Keratinocyte (primary cell): ENCODE results near the gene PRKAR1B. TPM values are rescaled to one million over a fixed set of nuclear protein-coding genes. Genes with fewer than 3 reads are reported as not detected.

ENCODE experiments used
- DNase-seq: peaks from one replicate; pipeline ENCODE4 v3.0.0-alpha.2; 2011; ENCODE audit warnings: low read depth, missing footprints, low spot score
- FAIRE-seq: peaks from 2 replicates; lab custom pipeline; 2011; peaks lifted over from hg19 to GRCh38; lab: Jason Lieb, UNC
- H2AFZ ChIP-seq: 2 replicates; pipeline ENCODE4 v1.6.0; 2012; ENCODE audit warnings: low read length, control low read depth, inconsistent platforms; ENCODE audit not compliant: control insufficient read depth
- H3K27ac ChIP-seq: 2 replicates; pipeline ENCODE4 v1.5.1; 2011; ENCODE audit warnings: low read length; ENCODE audit not compliant: control insufficient read depth, insufficient read depth
- H3K27me3 ChIP-seq: 3 replicates; pipeline ENCODE4 v1.6.0; 2011; ENCODE audit warnings: low read length; ENCODE audit not compliant: control insufficient read depth, insufficient read depth; ENCODE audit errors: extremely low read depth
- H3K36me3 ChIP-seq, 2 experiments: 2 replicates in 1 of 2; 3 replicates in 1 of 2; pipeline ENCODE4 v1.5.1; 2011; ENCODE audit warnings: low read length in 2 of 2, mild to moderate bottlenecking in 1 of 2; ENCODE audit not compliant: control insufficient read depth in 2 of 2, insufficient read depth in 2 of 2; ENCODE audit errors: extremely low read depth in 1 of 2
- H3K4me1 ChIP-seq: 3 replicates; pipeline ENCODE4 v1.5.1; 2011; ENCODE audit warnings: low read length; ENCODE audit not compliant: control insufficient read depth, insufficient read depth; ENCODE audit errors: extremely low read depth
- H3K4me2 ChIP-seq: 3 replicates; pipeline ENCODE4 v1.6.0; 2011; ENCODE audit warnings: low read depth, low read length; ENCODE audit not compliant: control insufficient read depth, insufficient read depth; ENCODE audit errors: extremely low read depth
- H3K4me3 ChIP-seq, 3 experiments: fragments of 200-600 bp in 1 of 3; sonication (generic) in 1 of 3; 2 replicates in 2 of 3; 3 replicates in 1 of 3; pipeline ENCODE4 v1.5.1; 2011 to 2016; ENCODE audit warnings: low read length in 3 of 3, mild to moderate bottlenecking in 3 of 3, control low read depth in 2 of 3, inconsistent platforms in 1 of 3, low read depth in 1 of 3, mixed read lengths in 1 of 3, mixed run types in 1 of 3, moderate library complexity in 1 of 3; ENCODE audit not compliant: control insufficient read depth in 2 of 3, insufficient read depth in 2 of 3; ENCODE audit errors: extremely low read depth in 1 of 3
- H3K79me2 ChIP-seq: 2 replicates; pipeline ENCODE4 v1.6.0; 2012; ENCODE audit warnings: low read length; ENCODE audit not compliant: control insufficient read depth, insufficient read depth
- H3K9ac ChIP-seq: 3 replicates; pipeline ENCODE4 v1.6.0; 2011; ENCODE audit warnings: low read length; ENCODE audit not compliant: control insufficient read depth, insufficient read depth; ENCODE audit errors: extremely low read depth
- H3K9me1 ChIP-seq: 3 replicates; pipeline ENCODE4 v1.6.0; 2011; ENCODE audit warnings: low read length; ENCODE audit not compliant: control insufficient read depth, insufficient read depth; ENCODE audit errors: extremely low read depth
- H3K9me3 ChIP-seq: 2 replicates; pipeline ENCODE4 v1.5.1; 2012; ENCODE audit warnings: low read depth, low read length; ENCODE audit not compliant: control insufficient read depth
- H4K20me1 ChIP-seq: 3 replicates; pipeline ENCODE4 v1.6.0; 2011; ENCODE audit warnings: low read length; ENCODE audit not compliant: control insufficient read depth, insufficient read depth; ENCODE audit errors: extremely low read depth
- CTCF ChIP-seq, 3 experiments: IDR thresholded peaks in 1 of 3; conservative IDR thresholded peaks in 1 of 3; optimal IDR thresholded peaks in 1 of 3; 2 replicates in 2 of 3; 3 replicates in 1 of 3; pipeline versions ENCODE3 to v1.5.1; 2011; ENCODE audit warnings: low read length in 3 of 3, mild to moderate bottlenecking in 3 of 3, moderate library complexity in 2 of 3, control low read depth in 1 of 3, inconsistent platforms in 1 of 3; ENCODE audit not compliant: insufficient read depth in 2 of 3; ENCODE audit errors: extremely low read depth in 1 of 3
- EZH2 ChIP-seq: IDR thresholded peaks from one replicate; pipeline ENCODE4 v1.6.1; 2012; ENCODE audit warnings: inconsistent platforms, mild to moderate bottlenecking, low read length, moderate library complexity
- dilution Hi-C: fragments of 300-500 bp; cut with MboI; formaldehyde crosslinking; loops from one replicate; pipeline ENCODE4 v1.7.0; 2020; ENCODE audit warnings: low sequenced_read_pairs; ENCODE audit not compliant: extremely low pct_ligation_motif_present
- polyA plus RNA-seq, 5 experiments: library from polyadenylated mRNA; depleted of rRNA in 3 of 5; stranded (reverse) in 3 of 5; stranded (forward) in 1 of 5; unstranded in 1 of 5; fragments of >200 nt; gene quantifications; 1 replicate in 1 of 5; 2 replicates in 3 of 5; 3 replicates in 1 of 5; pipeline versions ENCODE4 v1.2.1 to v1.2.3, GENCODE V29; 2011 to 2012; ENCODE audit warnings: missing spikeins in 2 of 5, low read depth in 1 of 5, low replicate concordance in 1 of 5

The PRKAR1B gene
- polyA plus RNA-seq, 1 donor (not counting 4 experiments of a cell fraction or from before 2014, with no cell fraction given) = 10.8 TPM

DNA sequence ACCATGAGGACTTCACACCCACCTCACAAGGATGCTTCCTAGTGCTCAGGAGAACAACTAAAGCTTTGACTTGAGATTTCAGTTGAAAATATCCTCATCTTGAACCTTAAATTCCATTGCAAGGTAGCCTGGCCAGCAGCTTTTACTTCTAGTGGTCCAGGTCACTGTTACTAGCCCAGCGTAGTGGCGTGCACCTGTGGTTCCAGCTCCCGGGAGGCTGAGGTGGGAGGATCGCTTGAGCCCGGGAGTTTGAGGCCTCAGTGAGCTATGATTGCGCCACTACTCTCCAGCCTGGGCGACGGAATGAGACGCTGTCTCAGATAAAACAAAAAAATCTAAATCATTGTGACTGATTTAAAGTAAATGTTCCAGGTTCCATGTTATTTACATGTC lies 28.3 kb upstream of the PRKAR1B start:
- Histone ChIP-seq H3K27me3 (no peaks in the 10 kb centered on the region), H3K9me3 (no peaks in the 10 kb centered on the region), H3K36me3 (peaks cover 20 to 32% of the 10 kb centered on the region in 2 experiments), H3K27ac (no peak overlapping the region), H3K4me3 (no peak overlapping the region), H4K20me1 (no peaks in the 10 kb centered on the region), H3K9ac (no peak overlapping the region), H3K4me2 (no peak overlapping the region), H3K9me1 (no peaks in the 10 kb centered on the region), H2AFZ (no peak overlapping the region), H3K4me1 (no peaks in the 10 kb centered on the region), H3K79me2 (peaks cover under 1% of the 10 kb centered on the region)
- DNase-seq (no peak), FAIRE-seq (no peak)
- dilution Hi-C loops = no loop called here
- TF ChIP-seq CTCF (optimal IDR thresholded peaks at IDR 0.05 in 1 of 3, IDR thresholded peaks at IDR 0.05 in 1 of 3, conservative IDR thresholded peaks at IDR 0.05 in 1 of 3; ENCODE audit: extremely low read depth in 1 of 3, insufficient read depth in 2 of 3, low read length in 3 of 3) (no peak), EZH2 (no peak)

- H4K20me1 ChIP-seq = no peaks in the 10 kb centered on the region
- H3K79me2 ChIP-seq = peaks cover 6% of the 10 kb centered on the region
- no peak overlapping the region for H3K4me2 ChIP-seq
- H3K9ac ChIP-seq = no peak overlapping the region
- peaks cover 23 to 36% of the 10 kb centered on the region in 2 experiments for H3K36me3 ChIP-seq
- H3K4me3 ChIP-seq = no peak overlapping the region
- DNase-seq = no peak
- H2AFZ ChIP-seq = no peak overlapping the region
- TF ChIP-seq EZH2 (no peak), CTCF (optimal IDR thresholded peaks at IDR 0.05 in 1 of 3, IDR thresholded peaks at IDR 0.05 in 1 of 3, conservative IDR thresholded peaks at IDR 0.05 in 1 of 3; ENCODE audit: extremely low read depth in 1 of 3, insufficient read depth in 2 of 3, low read length in 3 of 3) (no peak)
- no peaks in the 10 kb centered on the region for H3K9me3 ChIP-seq
- FAIRE-seq = no peak
- dilution Hi-C loops = no loop called here
- H3K9me1 ChIP-seq = no peaks in the 10 kb centered on the region
- no peak overlapping the region for H3K27ac ChIP-seq
- H3K27me3 ChIP-seq = no peaks in the 10 kb centered on the region
- no peaks in the 10 kb centered on the region for H3K4me1 ChIP-seq
Measured at GRCh38 chr7:754531-755412, 27.7 kb upstream of the PRKAR1B start.
